Urinary bladder (tissue), 4 donors: ENCODE measurements around the gene COX19. TPM values are rescaled to one million over a fixed set of nuclear protein-coding genes. Genes with fewer than 3 reads are reported as not detected.
A peak's percentile ranks its signal among the peaks of the same experiment; 100 is the strongest.
"Not testable (repeated sequence)": the region's sequence is repeated elsewhere in the genome, so short reads cannot be mapped to it uniquely, and the experiment has no call there.

ENCODE experiments used
- DNase-seq: peaks from one replicate; pipeline ENCODE4 v3.0.0-alpha.2; 2015; ENCODE audit errors: extremely low spot score
- H3K27ac ChIP-seq: one replicate; pipeline ENCODE4 v1.5.1; 2013; ENCODE audit warnings: low read depth, mild to moderate bottlenecking, moderate library complexity
- H3K36me3 ChIP-seq: one replicate; pipeline ENCODE4 v1.6.1; 2013; ENCODE audit warnings: mild to moderate bottlenecking, moderate library complexity; ENCODE audit not compliant: insufficient read depth
- H3K4me1 ChIP-seq: one replicate; pipeline ENCODE4 v1.6.1; 2013; ENCODE audit warnings: mild to moderate bottlenecking, moderate library complexity; ENCODE audit not compliant: insufficient read depth
- H3K4me3 ChIP-seq: one replicate; pipeline ENCODE4 v1.5.1; 2013; ENCODE audit warnings: low read depth, low read length
- WGBS: extraction: QIAGEN DNeasy Blood & Tissue Kit; methylation state at CpG from one replicate; pipeline ENCODE4 v1.1.7; 2013; 5-methylcytosine and 5-hydroxymethylcytosine counted together
- polyA plus RNA-seq: library from polyadenylated mRNA; stranded (reverse); fragments of 200-250 nt; gene quantifications from one replicate; pipeline ENCODE4 v1.2.3, GENCODE V29; 2013
- total RNA-seq: library from RNA; depleted of rRNA; stranded (reverse); fragments of >200 nt; gene quantifications from one replicate; pipeline ENCODE4 v1.2.3, GENCODE V29; 2014
- donor health status: healthy with polysubstance abuse.
- donor health status: healthy.

Gene COX19
- total and polyA plus RNA-seq, 2 donors, result 6.5 to 24.0 TPM

GRCh38 chr7:959740-960139 lies 15.6 kb downstream of the COX19 start:
- not testable (repeated sequence) for H3K4me3 ChIP-seq, H3K4me1 ChIP-seq, H3K36me3 ChIP-seq, DNase-seq, H3K27ac ChIP-seq
- WGBS, result 96% methylated on average over 10 of the region's 10 CpGs

- 85% methylated on average over 20 of the region's 20 CpGs for WGBS
- Histone ChIP-seq H3K4me1 (no peaks in the 10 kb centered on the region), H3K27ac (no peak overlapping the region), H3K36me3 (no peaks in the 10 kb centered on the region), H3K4me3 (no peak overlapping the region)
- no peak for DNase-seq
Observed at GRCh38 chr7:959271-959670, 16.1 kb downstream of the COX19 start.

GRCh38 chr7:958221-959200 lies 16.8 kb downstream of the COX19 start:
- Histone ChIP-seq H3K36me3 (no peaks in the 10 kb centered on the region), H3K4me3 (no peak overlapping the region), H3K27ac (no peak overlapping the region), H3K4me1 (no peaks in the 10 kb centered on the region)
- no peak for DNase-seq
- 80% methylated on average over 36 of the region's 36 CpGs for WGBS

DNA sequence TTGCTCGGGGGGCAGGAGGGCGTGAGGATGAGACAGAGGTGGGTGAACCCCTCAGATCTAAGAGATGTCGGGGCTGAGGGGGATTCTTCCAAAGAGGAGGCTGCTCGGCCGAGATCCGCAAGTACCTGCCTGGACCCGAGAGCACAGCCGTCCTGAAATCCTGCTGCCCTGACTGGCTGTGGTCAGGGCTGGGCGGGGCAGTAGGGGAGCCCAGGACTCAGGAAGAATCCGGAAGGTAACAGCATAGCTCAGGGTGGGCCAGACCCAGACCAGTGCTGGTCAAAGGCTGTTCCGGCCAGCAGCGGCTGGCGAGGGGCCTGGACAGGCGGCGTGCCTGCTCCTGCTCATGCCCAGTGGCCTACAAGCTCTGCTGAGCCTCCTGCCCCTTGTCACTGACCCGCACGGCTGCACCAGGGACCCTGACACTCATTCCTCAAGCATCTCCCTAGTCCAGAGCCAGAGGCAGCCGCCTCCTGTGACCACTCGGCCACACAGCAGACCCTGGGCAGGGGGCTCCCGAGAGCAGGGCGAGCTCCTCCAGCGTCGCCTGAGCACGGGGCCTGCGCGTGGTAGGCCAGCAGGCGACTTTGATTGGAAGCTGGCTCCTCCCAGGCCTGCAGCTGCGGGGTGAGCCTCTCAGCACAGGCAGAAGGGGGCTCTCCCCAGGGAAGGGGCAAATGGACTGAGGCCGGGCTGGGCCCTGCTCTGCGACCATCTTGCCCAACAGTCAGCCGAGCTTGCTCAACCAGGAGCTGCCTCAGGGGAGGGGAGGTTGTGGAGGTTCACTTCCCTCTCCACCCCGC lies 17.7 kb downstream of the COX19 start:
- no peak for DNase-seq
- WGBS, result 71% methylated on average over 32 of the region's 32 CpGs
- Histone ChIP-seq H3K27ac (no peak overlapping the region), H3K36me3 (no peaks in the 10 kb centered on the region), H3K4me1 (no peaks in the 10 kb centered on the region), H3K4me3 (no peak overlapping the region)

- Histone ChIP-seq H3K4me1 (no peaks in the 10 kb centered on the region), H3K36me3 (no peaks in the 10 kb centered on the region), H3K4me3 (no peak overlapping the region), H3K27ac (no peak overlapping the region)
- 86% methylated on average over 10 of the region's 10 CpGs for WGBS
- DNase-seq, result no peak
Observed at GRCh38 chr7:956031-956430, 19.3 kb downstream of the COX19 start.

DNA sequence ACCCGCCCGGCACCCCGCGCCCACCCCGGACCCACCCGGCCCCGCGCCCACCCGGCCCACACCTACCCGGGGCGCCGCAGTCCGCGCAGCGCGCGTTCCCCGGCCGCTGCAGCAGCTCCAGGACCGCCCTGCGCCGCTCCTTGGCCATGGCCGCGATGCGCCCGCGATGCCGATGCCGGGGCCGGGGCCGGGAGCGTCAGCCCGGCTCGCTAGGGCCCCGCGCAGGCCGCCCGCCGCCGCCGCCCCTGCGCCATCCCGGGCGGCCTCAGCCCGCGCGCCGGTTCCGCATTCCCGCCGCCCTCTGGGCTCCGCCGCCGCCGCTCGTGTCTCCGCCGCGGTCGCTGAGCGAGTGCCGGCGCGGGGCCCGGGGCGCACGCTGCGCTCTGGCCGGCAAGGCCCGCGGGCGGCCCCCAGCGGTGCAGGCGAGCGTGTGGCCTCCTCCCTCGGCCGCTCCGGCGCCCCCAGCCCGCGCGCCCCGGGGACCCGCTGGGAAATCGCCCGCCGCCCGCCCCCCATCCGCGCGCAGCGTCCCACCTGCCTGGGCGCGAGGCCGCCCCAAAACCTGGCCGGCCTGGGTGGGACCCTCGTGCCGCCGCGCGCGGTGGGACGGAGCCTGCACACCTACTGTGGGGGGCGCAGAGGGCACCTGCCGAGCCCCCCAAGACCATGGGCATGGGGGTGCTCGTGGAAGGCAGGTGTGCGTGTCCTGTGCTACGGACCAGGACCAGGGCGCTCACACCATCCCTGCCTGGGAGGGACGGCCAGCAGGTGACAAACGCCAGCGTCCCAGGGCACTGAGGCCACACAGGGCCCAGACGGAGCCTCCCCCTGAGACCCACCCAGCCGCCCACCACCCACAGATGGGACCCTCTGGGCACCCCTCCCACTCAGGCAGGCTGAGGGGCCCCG lies 20.8 kb downstream of the COX19 start, which contains the start of gene ADAP1:
ADAP1 (minus strand) TSS at position 351 of the 909 bp plus-strand sequence; CDS start at position 148, 203 bp downstream.
- peak within 1 kb of the TSS; percentile 68 for H3K4me3 ChIP-seq
- no peaks in the 10 kb centered on the region for H3K36me3 ChIP-seq
- DNase-seq, result no peak
- no peaks in the 10 kb centered on the region for H3K4me1 ChIP-seq
- 8% methylated on average over 107 of the region's 115 CpGs for WGBS
- no peak within 1 kb of the TSS for H3K27ac ChIP-seq

GRCh38 chr7:953547-954327 lies 21.6 kb downstream of the COX19 start:
- H3K27ac ChIP-seq, result no peak overlapping the region
- peak overlapping the region; percentile 68 for H3K4me3 ChIP-seq
- DNase-seq, result no peak
- H3K4me1 ChIP-seq, result no peaks in the 10 kb centered on the region
- no peaks in the 10 kb centered on the region for H3K36me3 ChIP-seq
- WGBS, result 2% methylated on average over 68 of the region's 78 CpGs

DNA sequence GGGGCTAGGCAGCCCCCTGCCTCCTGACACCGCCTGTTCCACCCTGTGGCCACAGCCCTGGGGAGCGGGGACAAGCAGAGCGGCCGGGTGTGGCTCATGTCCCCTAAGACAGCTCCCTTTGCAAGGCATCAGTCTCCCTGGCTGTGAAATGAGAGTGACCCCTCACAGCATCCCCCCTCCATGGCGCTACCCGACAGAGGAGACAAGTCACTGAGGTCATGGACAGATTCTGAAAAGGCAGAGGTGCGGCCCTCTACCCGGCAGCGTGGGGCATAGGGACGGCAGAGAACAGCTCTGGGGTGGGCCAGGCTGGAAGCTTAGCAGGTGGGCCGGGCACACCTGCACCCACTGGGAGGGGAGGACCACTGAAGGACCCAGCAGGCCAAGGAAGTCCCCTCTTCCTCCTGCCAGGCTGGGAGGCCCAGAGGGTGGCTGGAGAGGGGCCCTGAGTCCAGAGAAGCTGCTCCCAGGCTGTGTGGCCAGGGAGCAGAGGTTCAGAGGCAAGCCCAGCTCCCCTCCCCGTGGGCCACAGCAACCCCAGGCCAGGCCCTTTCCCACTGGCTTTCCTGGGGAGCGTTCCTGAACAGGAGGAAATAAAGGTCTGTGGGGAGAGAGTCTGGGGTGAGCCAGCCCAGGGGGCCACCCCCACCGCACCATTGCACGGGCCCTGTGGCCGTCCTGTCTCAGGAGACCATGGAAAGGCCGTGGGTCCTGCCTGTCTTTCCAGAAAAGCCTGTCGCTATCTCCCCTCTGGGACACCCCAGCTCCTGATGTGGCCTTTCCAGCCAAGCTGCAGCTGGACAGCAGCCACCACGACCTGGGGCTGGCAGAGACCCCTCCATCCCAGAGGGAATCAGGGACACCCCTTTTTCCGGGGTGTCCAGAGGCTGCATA lies 22.6 kb downstream of the COX19 start:
- Histone ChIP-seq H3K4me3 (no peak overlapping the region), H3K4me1 (no peaks in the 10 kb centered on the region), H3K27ac (no peak overlapping the region), H3K36me3 (no peaks in the 10 kb centered on the region)
- 76% methylated on average over 20 of the region's 20 CpGs for WGBS
- DNase-seq, result no peak

- DNase-seq, result no peak
- no peaks in the 10 kb centered on the region for H3K36me3 ChIP-seq
- H3K4me1 ChIP-seq, result no peaks in the 10 kb centered on the region
- no peak overlapping the region for H3K4me3 ChIP-seq
- H3K27ac ChIP-seq, result no peak overlapping the region
- 92% methylated on average over 21 of the region's 21 CpGs for WGBS
Observed at GRCh38 chr7:951881-952547, 23.3 kb downstream of the COX19 start.

DNA sequence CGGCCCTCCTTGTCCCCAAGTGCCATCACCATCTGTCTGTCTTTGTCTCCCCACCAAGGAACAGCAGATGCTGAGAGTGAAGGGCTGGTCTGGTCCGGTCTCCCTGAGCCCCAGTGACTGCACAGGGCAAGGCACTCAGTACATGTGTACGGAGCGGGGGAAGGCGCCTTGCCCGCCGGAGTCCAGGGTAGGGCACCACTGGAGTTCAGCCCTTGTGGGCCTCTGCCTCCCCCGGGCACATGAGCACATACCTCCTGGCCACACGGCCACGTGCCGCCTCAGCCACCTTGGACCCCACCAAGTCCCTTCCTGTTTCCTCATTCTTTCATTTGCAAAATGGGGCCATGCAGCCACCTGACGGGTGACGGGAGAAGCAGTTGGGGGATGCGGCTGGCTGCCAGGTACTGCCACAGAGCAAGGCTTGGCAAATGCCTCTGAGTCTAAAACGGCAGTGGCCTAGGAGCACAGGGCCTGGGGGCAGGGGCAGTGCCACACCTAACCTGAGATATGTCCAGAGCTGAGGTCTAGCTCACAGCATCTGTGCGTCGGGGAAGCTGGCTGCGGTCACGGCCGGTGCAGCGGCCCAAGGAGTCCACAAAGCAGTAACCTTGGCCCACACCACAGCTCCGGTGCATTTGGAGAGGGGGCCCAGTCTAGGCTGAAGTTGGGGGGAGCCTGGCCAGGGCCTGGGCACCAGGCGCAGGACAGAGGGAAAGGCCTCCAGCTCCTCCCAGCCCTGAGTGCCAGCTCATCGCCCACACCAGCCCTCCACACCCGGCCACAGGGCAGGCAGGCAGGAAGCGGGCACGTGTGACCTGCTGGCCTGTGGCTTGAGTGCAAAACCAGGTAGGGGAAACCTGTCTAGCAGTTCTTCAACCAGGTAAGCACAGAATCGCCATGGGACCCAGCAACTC lies 26.1 kb downstream of the COX19 start:
- DNase-seq, result no peak
- WGBS, result 86% methylated on average over 28 of the region's 28 CpGs
- Histone ChIP-seq H3K27ac (no peak overlapping the region), H3K4me3 (no peak overlapping the region), H3K4me1 (no peaks in the 10 kb centered on the region), H3K36me3 (no peaks in the 10 kb centered on the region)
